Activated T-cell treated with anti-CD3 and anti-CD28 coated beads for 4 hours (primary cell): ENCODE results near the gene TBC1D8B.

Experiments
- DNase-seq: peaks from one replicate; pipeline ENCODE4 v3.0.0-alpha.2; 2020

TBC1D8B gene

GRCh38 chrX:106899276-106899675 is 96.8 kb downstream of the TBC1D8B start:
- DNase-seq: no peak

- DNase-seq: no peak
These were observed 97.4 kb downstream of the TBC1D8B start for GRCh38 chrX:106899841-106900240.

- no peak for DNase-seq
These were observed 98.9 kb downstream of the TBC1D8B start for GRCh38 chrX:106901341-106901740.

GRCh38 chrX:106901781-106902219 is 99.3 kb downstream of the TBC1D8B start:
- DNase-seq: no peak

- DNase-seq: no peak
These were observed 100.2 kb downstream of the TBC1D8B start for GRCh38 chrX:106902684-106903083.

GRCh38 chrX:106903291-106903824 is 100.9 kb downstream of the TBC1D8B start, which contains the start of gene RIPPLY1:
RIPPLY1 (minus strand) TSS chrX:106903341; CDS start chrX:106903287, 54 bp downstream.
- DNase-seq: no peak

- no peak for DNase-seq
These were observed 101.5 kb downstream of the TBC1D8B start for GRCh38 chrX:106903856-106904528.

- no peak for DNase-seq
These were observed 102.7 kb downstream of the TBC1D8B start for GRCh38 chrX:106905064-106905708.

- DNase-seq: no peak
These were observed 103.9 kb downstream of the TBC1D8B start for GRCh38 chrX:106906361-106906760.

GRCh38 chrX:106912864-106913263 is 110.4 kb downstream of the TBC1D8B start:
- no peak for DNase-seq

- no peak for DNase-seq
These were observed 115.5 kb downstream of the TBC1D8B start for GRCh38 chrX:106917830-106918500.

- no peak for DNase-seq
These were observed 117.5 kb downstream of the TBC1D8B start, which contains the start of gene CLDN2 for GRCh38 chrX:106919932-106920452. CLDN2 (plus strand) TSS chrX:106920402; CDS start chrX:106928229, 7,827 bp downstream.

GRCh38 chrX:106921637-106922036 is 119.2 kb downstream of the TBC1D8B start:
- DNase-seq: no peak
